H7 (cell line): ENCODE data around the gene RPL38. TPM values are rescaled to one million over a fixed set of nuclear protein-coding genes. Genes with fewer than 3 reads are reported as not detected.

ENCODE experiments used
- DNase-seq: peaks from one replicate; pipeline ENCODE4 v3.0.0; 2012
- H3K27me3 ChIP-seq: 2 replicates; pipeline ENCODE4 v1.6.0; 2011; ENCODE audit warnings: mild to moderate bottlenecking, low read length; ENCODE audit not compliant: control insufficient read depth, insufficient read depth
- H3K36me3 ChIP-seq: replicated peaks from 2 replicates; pipeline ENCODE4 v1.5.1; 2011; ENCODE audit warnings: low read length; ENCODE audit not compliant: control insufficient read depth, insufficient read depth
- H3K4me3 ChIP-seq: 2 replicates; pipeline ENCODE4 v1.5.1; 2011; ENCODE audit warnings: low read depth, mild to moderate bottlenecking, control low read depth, low read length, moderate library complexity; ENCODE audit not compliant: insufficient read depth
- total RNA-seq: library from RNA; depleted of rRNA; stranded (reverse); fragments of >200 nt; shearing (Covaris generic); gene quantifications from 2 replicates; pipeline ENCODE4 v1.2.3, GENCODE V29; 2014

Gene RPL38
- total RNA-seq, 1 experiment from 2014 or later, result 1,534 TPM

- no peaks in the 10 kb centered on the region for H3K36me3 ChIP-seq
- H3K4me3 ChIP-seq, result no peak overlapping the region
- no peak for DNase-seq
- H3K27me3 ChIP-seq, result no peaks in the 10 kb centered on the region
Observed at GRCh38 chr17:74237321-74237720, 33.8 kb downstream of the RPL38 start.

GRCh38 chr17:74239172-74239571, 35.7 kb downstream of the RPL38 start:
- no peak overlapping the region for H3K4me3 ChIP-seq
- no peak for DNase-seq
- H3K36me3 ChIP-seq, result no peaks in the 10 kb centered on the region
- no peaks in the 10 kb centered on the region for H3K27me3 ChIP-seq

GRCh38 chr17:74240618-74241205, 37.2 kb downstream of the RPL38 start:
- H3K27me3 ChIP-seq, result no peaks in the 10 kb centered on the region
- DNase-seq, result no peak
- H3K36me3 ChIP-seq, result no peaks in the 10 kb centered on the region
- no peak overlapping the region for H3K4me3 ChIP-seq

- Histone ChIP-seq H3K36me3 (no peaks in the 10 kb centered on the region), H3K27me3 (no peaks in the 10 kb centered on the region), H3K4me3 (no peak overlapping the region)
- DNase-seq, result no peak
Observed at GRCh38 chr17:74241431-74241830, 38.0 kb downstream of the RPL38 start.

GRCh38 chr17:74241847-74242246, 38.4 kb downstream of the RPL38 start:
- H3K36me3 ChIP-seq, result no peaks in the 10 kb centered on the region
- H3K4me3 ChIP-seq, result no peak overlapping the region
- H3K27me3 ChIP-seq, result no peaks in the 10 kb centered on the region
- DNase-seq, result no peak

GRCh38 chr17:74243013-74243755, 39.7 kb downstream of the RPL38 start:
- H3K4me3 ChIP-seq, result no peak overlapping the region
- no peaks in the 10 kb centered on the region for H3K27me3 ChIP-seq
- H3K36me3 ChIP-seq, result no peaks in the 10 kb centered on the region
- no peak for DNase-seq

GRCh38 chr17:74244128-74244527, 40.6 kb downstream of the RPL38 start:
- H3K4me3 ChIP-seq, result no peak overlapping the region
- no peaks in the 10 kb centered on the region for H3K27me3 ChIP-seq
- DNase-seq, result no peak

GRCh38 chr17:74244548-74244947, 41.1 kb downstream of the RPL38 start:
- DNase-seq, result no peak
- H3K27me3 ChIP-seq, result no peaks in the 10 kb centered on the region
- H3K36me3 ChIP-seq, result no peaks in the 10 kb centered on the region
- no peak overlapping the region for H3K4me3 ChIP-seq

More at GRCh38 chr17:74244128-74244527, 40.6 kb downstream of the RPL38 start:
- H3K36me3 ChIP-seq, result no peaks in the 10 kb centered on the region

- DNase-seq, result peak; percentile 92
- no peak overlapping the region for H3K4me3 ChIP-seq
- H3K36me3 ChIP-seq, result no peaks in the 10 kb centered on the region
- H3K27me3 ChIP-seq, result no peaks in the 10 kb centered on the region
Observed at GRCh38 chr17:74245145-74245831, 41.8 kb downstream of the RPL38 start.

- Histone ChIP-seq H3K4me3 (no peak overlapping the region), H3K27me3 (no peaks in the 10 kb centered on the region), H3K36me3 (no peaks in the 10 kb centered on the region)
- no peak for DNase-seq
Observed at GRCh38 chr17:74245871-74246270, 42.4 kb downstream of the RPL38 start.

GRCh38 chr17:74249590-74250270, 46.3 kb downstream of the RPL38 start:
- Histone ChIP-seq H3K27me3 (no peaks in the 10 kb centered on the region), H3K36me3 (no peaks in the 10 kb centered on the region), H3K4me3 (no peak overlapping the region)
- DNase-seq, result peak; percentile 74

GRCh38 chr17:74250324-74250995, 47.0 kb downstream of the RPL38 start:
- no peaks in the 10 kb centered on the region for H3K27me3 ChIP-seq
- no peak for DNase-seq
- no peaks in the 10 kb centered on the region for H3K36me3 ChIP-seq
- H3K4me3 ChIP-seq, result no peak overlapping the region

- no peak for DNase-seq
- Histone ChIP-seq H3K36me3 (no peaks in the 10 kb centered on the region), H3K27me3 (no peaks in the 10 kb centered on the region), H3K4me3 (no peak overlapping the region)
Observed at GRCh38 chr17:74251051-74251450, 47.6 kb downstream of the RPL38 start.

GRCh38 chr17:74251569-74251968, 48.1 kb downstream of the RPL38 start:
- DNase-seq, result no peak
- no peaks in the 10 kb centered on the region for H3K27me3 ChIP-seq

More at GRCh38 chr17:74251569-74251968, 48.1 kb downstream of the RPL38 start:
- no peaks in the 10 kb centered on the region for H3K36me3 ChIP-seq
- no peak overlapping the region for H3K4me3 ChIP-seq
